HG03280 (cell line): ENCODE data around the gene TMC1.
"Not testable (repeated sequence)": the region's sequence is repeated elsewhere in the genome, so short reads cannot be mapped to it uniquely, and the experiment has no call there.

Source experiments
- ATAC-seq: cut with Tn5 transposase; IDR thresholded peaks from one replicate; pipeline ENCODE4 v1.9.1; 2021; ENCODE audit warnings: mild to moderate bottlenecking, moderate library complexity; ENCODE audit not compliant: unreplicated experiment

TMC1 gene

GRCh38 chr9:72524820-72525540, 3.6 kb downstream of the TMC1 start:
- no peak for ATAC-seq

DNA sequence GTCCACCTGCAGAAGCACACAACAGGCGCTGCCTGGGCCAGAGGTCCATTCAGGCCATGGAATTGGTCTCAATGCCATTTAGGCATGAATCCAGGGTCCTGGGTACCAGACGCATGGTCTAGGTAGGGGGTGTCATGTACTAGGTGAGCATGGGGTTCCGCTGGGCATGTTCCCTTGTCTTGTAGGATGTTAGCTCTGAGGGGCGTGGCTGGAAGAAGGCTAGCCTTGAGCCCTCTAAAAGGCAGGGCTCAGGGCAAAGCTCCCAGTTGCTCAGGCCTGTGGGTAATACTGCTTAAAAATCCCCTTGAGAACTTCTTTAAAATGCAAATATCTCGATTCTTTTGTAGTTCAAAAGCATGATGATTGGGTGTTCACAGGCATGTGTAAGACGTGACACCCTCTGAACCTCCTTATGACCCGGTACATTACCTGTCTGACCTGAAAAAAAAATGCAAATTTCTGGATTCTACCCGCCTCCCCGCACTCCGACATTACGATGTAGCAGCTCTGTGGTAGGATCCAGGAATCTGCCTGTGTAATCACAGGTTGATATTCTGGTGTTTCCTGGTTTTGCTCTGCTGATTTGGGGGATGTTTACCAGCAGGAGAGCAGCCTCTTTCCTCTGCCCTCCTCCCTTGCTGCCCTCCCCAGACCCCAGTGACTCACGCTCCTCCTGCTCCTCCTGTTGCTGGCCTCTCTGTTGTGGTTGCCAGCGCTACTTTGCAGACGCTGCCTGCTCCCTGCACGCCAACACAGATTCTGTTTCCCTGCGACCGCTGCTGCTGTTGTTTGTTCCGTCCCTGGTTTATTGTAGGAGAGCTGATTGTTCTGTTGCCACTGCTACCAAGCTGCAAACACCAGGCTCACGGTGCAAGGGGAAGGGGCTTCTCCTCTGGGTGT, 5.7 kb downstream of the TMC1 start:
- peak; percentile 85 for ATAC-seq

DNA sequence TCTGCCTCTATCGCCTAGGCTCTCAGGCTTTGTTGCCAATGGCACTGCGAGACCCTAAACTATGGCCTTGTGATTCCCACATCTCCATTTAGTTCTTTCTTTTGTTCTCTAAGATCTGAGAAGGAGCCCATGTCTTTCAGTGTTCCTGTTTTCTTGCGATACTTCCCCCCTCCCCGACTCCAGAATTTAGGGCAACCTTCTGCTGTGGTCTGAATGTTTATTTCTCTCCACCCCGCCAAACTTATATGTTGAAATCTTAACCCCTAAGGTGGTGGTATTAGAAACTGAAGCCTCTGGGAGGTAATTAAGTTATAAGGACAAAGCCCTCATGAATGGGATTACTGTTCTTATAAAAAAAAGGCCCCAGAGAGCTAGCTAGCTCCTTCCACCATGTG, 6.4 kb downstream of the TMC1 start:
- no peak for ATAC-seq

- no peak for ATAC-seq
Measured at GRCh38 chr9:72529531-72529930, 8.1 kb downstream of the TMC1 start.

DNA sequence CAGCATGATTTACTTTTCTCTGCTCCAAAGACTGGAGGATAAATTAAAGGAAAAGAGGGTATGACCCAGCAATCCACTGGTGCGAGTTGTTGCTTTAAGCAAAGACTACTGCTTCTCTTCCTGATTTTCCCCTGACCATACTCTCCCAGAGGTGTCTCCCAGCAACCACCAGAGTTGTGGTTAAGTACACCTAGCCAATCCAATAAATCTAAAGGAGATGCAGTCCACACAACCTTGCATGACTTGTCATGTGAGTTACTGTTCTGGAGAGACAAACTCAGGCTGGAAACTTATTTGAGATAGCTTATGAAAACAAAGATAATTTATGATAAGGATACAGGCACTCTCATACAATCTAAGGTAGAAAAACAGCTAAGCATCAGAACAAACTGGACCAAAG, 11.9 kb downstream of the TMC1 start:
- no peak for ATAC-seq

DNA sequence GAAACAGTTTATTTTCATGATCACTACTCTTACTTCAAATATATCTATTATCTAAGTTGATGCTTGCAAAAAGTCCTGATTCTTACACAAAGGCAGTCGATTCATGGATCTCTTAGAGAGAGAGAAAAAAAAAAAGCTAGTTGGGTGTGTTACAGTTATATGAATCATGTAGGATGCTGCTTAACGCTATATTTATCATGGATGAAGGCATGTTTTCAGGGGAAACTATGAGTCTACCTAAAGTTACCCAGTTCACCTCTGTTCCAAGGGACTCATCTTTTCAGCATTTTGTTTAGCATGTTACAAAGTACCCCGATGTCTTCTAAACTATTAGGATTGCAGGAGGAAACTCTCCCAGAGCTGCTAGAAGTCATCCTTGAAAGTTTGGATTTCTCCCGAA, 13.5 kb downstream of the TMC1 start:
- ATAC-seq = no peak

- no peak for ATAC-seq
Measured at GRCh38 chr9:72537011-72537545, 15.7 kb downstream of the TMC1 start.

GRCh38 chr9:72537671-72538070, 16.3 kb downstream of the TMC1 start:
- no peak for ATAC-seq

GRCh38 chr9:72538921-72539702, 17.7 kb downstream of the TMC1 start:
- ATAC-seq = no peak

- ATAC-seq = no peak
Measured at GRCh38 chr9:72539824-72540347, 18.5 kb downstream of the TMC1 start.

DNA sequence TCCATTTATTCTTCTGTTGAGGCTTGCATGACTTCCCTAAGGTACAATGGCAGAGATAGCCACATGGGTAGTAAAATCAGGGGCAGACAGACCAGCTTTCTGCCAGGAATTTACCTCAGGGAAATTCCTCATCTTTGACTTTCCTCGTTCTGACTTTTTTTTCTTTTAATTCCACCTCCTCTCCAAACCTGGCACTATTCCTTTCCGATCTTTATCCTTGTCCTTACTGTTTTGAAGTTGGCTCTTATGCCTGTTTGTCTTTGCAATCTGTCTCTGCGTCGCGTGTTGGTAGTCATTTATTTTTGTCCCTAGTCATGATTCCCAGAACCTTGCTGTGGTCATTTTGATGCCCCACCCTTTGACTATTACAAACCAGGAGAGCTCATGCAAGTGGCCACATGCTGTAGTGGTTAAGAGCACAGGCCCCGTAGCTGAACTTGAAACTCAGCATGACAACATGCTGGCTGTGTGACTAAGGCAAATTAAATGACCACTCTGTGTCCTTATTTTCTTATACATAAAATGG, 19.0 kb downstream of the TMC1 start:
- no peak for ATAC-seq

- ATAC-seq = not testable (repeated sequence)
Measured at GRCh38 chr9:72542537-72542833, 21.1 kb downstream of the TMC1 start.

DNA sequence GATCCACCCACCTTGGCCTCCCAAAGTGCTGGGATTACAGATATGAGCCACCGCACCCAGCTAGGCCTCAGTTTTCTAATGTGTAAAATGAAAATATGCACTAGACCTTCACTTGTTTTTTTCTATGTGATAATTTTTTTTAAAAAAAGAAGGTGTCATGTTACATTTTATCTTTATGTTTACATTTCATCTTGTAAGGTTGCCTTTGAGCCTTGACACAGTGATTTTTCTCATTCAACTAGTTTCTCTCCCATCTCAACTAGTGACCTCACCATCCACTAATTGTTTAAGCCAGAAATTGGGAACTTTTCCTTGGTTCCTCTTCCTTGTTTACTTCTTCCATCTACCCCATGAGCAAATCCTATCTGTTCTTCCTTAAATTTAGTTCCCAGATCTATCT, 21.5 kb downstream of the TMC1 start:
- no peak for ATAC-seq

DNA sequence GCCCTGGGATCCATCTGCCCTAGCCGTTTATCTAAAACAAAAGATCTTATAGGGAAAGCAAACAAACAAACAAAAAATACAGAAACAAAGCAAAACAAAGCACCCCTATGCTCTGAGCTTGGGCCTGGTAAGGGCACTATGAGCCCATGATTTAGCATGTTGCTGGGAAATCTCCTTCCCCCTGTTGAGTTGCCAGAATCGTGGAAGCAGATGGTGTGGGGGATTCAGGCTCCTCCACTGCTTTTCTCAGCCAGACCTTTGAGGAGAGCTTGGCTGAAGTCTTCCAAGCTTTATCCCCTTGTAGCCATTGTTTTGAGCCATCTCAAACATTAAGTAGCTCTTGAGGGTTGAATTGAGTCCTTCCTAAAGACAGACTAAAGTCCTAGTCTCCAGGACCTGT, 29.9 kb downstream of the TMC1 start:
- no peak for ATAC-seq

DNA sequence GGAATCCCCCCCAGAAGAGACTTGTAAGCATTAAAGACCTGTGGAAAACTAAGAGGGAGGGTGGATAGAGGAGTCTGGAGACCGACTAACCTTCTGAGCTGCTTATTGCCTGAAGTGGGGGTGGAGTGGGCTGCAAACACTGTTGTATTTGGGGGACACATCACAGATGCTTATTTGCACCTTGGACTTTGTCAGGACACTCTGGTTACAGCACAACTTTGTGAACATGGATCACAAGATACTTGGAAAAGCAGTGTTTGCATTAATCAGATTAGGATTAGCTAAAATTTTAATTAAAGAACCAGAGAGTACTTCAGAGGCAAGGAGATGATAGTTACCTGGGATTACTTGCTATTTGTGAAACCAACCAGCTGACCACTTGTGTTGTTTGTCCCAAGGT, 30.9 kb downstream of the TMC1 start:
- ATAC-seq = no peak

DNA sequence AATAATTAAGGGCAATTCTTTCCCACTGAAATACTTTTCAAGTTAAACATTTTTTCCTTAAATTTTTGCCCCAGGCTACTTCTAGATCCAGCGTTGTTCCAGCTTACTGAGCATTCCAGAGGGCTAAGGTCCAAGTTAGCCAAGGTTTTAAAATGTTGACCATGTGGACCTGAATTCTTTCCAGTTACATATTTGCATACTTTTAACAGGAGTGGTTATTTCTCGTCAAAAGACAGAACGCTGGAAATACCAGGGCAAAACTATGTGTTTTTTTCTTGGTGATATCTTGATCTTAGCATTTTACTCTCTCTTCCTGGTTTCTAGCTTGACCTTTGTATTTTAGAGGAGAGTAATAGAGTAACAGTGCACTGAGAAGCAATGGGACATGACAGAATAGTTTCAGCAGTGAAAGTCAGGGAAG, 32.8 kb downstream of the TMC1 start:
- ATAC-seq = no peak

DNA sequence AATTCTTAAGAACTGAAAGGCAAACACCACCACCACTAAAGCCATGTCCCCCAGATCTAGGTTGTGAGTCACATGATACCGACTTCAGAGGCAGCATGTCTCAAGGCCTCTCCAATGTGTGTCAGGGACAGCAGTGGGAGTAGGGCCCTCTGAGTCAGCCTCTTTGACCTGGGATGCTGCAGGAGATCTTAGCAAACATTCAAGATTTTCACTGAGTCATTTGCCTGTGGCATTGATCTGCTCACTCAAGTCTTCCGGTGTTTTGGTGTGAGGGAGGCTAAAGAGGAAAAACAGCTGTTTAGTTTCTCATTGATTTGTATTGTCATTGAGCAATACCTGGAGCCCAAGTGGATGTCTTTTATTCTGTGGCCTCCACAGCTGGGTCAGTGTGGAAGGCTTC, 36.1 kb downstream of the TMC1 start:
- no peak for ATAC-seq

DNA sequence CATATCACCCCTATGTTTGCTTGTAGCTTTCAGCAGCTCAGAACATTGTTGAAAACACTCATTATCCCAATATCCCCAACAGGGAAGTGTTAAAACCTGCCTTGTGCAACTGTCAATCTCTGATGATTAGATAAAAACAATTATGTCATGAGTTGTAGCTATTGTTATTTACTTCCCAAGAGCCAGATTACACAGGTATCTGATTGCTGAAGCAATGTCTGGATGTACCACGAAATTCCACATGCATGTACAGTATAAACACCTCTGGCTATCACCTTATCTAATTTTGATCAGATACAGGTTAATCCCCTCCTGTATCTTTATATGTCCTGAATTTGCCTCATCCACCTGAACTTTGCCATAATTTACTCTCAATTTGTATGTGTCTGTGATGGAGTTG, 38.7 kb downstream of the TMC1 start:
- no peak for ATAC-seq

GRCh38 chr9:72563806-72564205, 42.4 kb downstream of the TMC1 start:
- no peak for ATAC-seq

- ATAC-seq = no peak
Measured at GRCh38 chr9:72564479-72565281, 43.3 kb downstream of the TMC1 start.
